Smooth muscle cell (in vitro differentiated cells): ENCODE measurements around the gene RNF43. TPM values are rescaled to one million over a fixed set of nuclear protein-coding genes. Genes with fewer than 3 reads are reported as not detected.

Experiments used
- DNase-seq: peaks from one replicate; lab custom pipeline; 2025; ENCODE audit not compliant: unreplicated experiment; lab: John Stamatoyannopoulos, UW
- H2AFZ ChIP-seq: fragments of 200-600 bp; sonication (generic); 2 replicates; pipeline ENCODE4 v1.6.0; 2016; ENCODE audit warnings: antibody characterized with exemption, low read depth, mild to moderate bottlenecking
- H3F3A ChIP-seq: fragments of 200-600 bp; sonication (generic); 2 replicates; pipeline ENCODE4 v1.6.0; 2017; ENCODE audit warnings: antibody characterized with exemption, low read depth
- H3K27ac ChIP-seq: fragments of 200-600 bp; sonication (generic); 2 replicates; pipeline ENCODE4 v1.5.1; 2016; ENCODE audit warnings: low read depth, mild to moderate bottlenecking
- H3K27me3 ChIP-seq: fragments of 200-600 bp; sonication (generic); 2 replicates; pipeline ENCODE4 v1.6.1; 2016; ENCODE audit warnings: low read depth, mild to moderate bottlenecking
- H3K36me3 ChIP-seq: fragments of 200-600 bp; sonication (generic); 2 replicates; pipeline ENCODE4 v1.5.1; 2016; ENCODE audit warnings: low read depth
- H3K4me1 ChIP-seq: fragments of 200-600 bp; sonication (generic); 2 replicates; pipeline ENCODE4 v1.5.1; 2016; ENCODE audit warnings: low read depth
- H3K4me2 ChIP-seq: fragments of 200-600 bp; sonication (generic); 2 replicates; pipeline ENCODE4 v1.6.0; 2016; ENCODE audit warnings: mild to moderate bottlenecking
- H3K4me3 ChIP-seq: fragments of 200-600 bp; sonication (generic); 2 replicates; pipeline ENCODE4 v1.5.1; 2016; ENCODE audit warnings: mild to moderate bottlenecking
- H3K79me2 ChIP-seq: fragments of 200-600 bp; sonication (generic); 2 replicates; pipeline ENCODE4 v1.6.0; 2016; ENCODE audit warnings: low read depth, mild to moderate bottlenecking
- H3K9ac ChIP-seq: fragments of 200-600 bp; sonication (generic); 2 replicates; pipeline ENCODE4 v1.6.0; 2016; ENCODE audit warnings: low read depth
- H3K9me3 ChIP-seq: fragments of 200-600 bp; sonication (generic); replicated peaks from 2 replicates; pipeline ENCODE4 v1.5.1; 2016; ENCODE audit warnings: low read depth
- H4K20me1 ChIP-seq: fragments of 200-600 bp; sonication (generic); 2 replicates; pipeline ENCODE4 v1.6.0; 2016; ENCODE audit warnings: low read depth
- CTCF ChIP-seq: fragments of 200-600 bp; sonication (generic); IDR thresholded peaks from 2 replicates; pipeline ENCODE4 v1.5.1; 2017; ENCODE audit warnings: borderline replicate concordance, mild to moderate bottlenecking, antibody characterized with exemption; ENCODE audit not compliant: insufficient read depth, poor library complexity, severe bottlenecking
- WGBS: methylation state at CpG from one replicate; pipeline ENCODE4 v1.1.7; 2016; ENCODE audit warnings: low lambda C conversion rate; 5-methylcytosine and 5-hydroxymethylcytosine counted together
- polyA plus RNA-seq: library from polyadenylated mRNA; unstranded; fragments of >200 nt; fragmentation: Nextera tagmentation; extraction: Ambion mirVana; gene quantifications from 2 replicates; pipeline ENCODE4 v1.2.1, GENCODE V29; 2016
- total RNA-seq: library from RNA; depleted of rRNA; stranded (reverse); fragments of >200 nt; gene quantifications from 2 replicates; pipeline ENCODE4 v1.2.3, GENCODE V29; 2014

Gene RNF43
- total and polyA plus RNA-seq, 2 experiments from 2014 or later = 0.17 to 3.8 TPM

GRCh38 chr17:58382108-58382871 is 35.0 kb downstream of the RNF43 start:
- Histone ChIP-seq H3K27me3 (no peaks in the 10 kb centered on the region), H3K4me1 (peaks cover 6% of the 10 kb centered on the region), H3K9ac (no peak overlapping the region), H3K4me2 (no peak overlapping the region), H3K36me3 (no peaks in the 10 kb centered on the region), H4K20me1 (no peaks in the 10 kb centered on the region), H2AFZ (no peak overlapping the region), H3K4me3 (no peak overlapping the region), H3K9me3 (no peaks in the 10 kb centered on the region), H3F3A (no peaks in the 10 kb centered on the region), H3K79me2 (no peaks in the 10 kb centered on the region), H3K27ac (no peak overlapping the region)
- WGBS = 64% methylated on average over 4 of the region's 4 CpGs
- DNase-seq = no peak
- TF ChIP-seq CTCF = no peak

- no peak for TF ChIP-seq CTCF
- H3K9me3 ChIP-seq = no peaks in the 10 kb centered on the region
- H3K4me3 ChIP-seq = no peak overlapping the region
- H3K79me2 ChIP-seq = no peaks in the 10 kb centered on the region
- no peak overlapping the region for H3K27ac ChIP-seq
- 64% methylated on average over 3 of the region's 3 CpGs for WGBS
- no peaks in the 10 kb centered on the region for H3K36me3 ChIP-seq
- DNase-seq = no peak
- no peaks in the 10 kb centered on the region for H3K27me3 ChIP-seq
- H4K20me1 ChIP-seq = no peaks in the 10 kb centered on the region
- H3K4me2 ChIP-seq = no peak overlapping the region
- no peak overlapping the region for H3K9ac ChIP-seq
- H2AFZ ChIP-seq = no peak overlapping the region
- no peaks in the 10 kb centered on the region for H3F3A ChIP-seq
- peaks cover 6% of the 10 kb centered on the region for H3K4me1 ChIP-seq
Measured at GRCh38 chr17:58381124-58382035, 36.0 kb downstream of the RNF43 start.

GRCh38 chr17:58380207-58381123 is 36.9 kb downstream of the RNF43 start:
- 84% methylated on average over 5 of the region's 5 CpGs for WGBS
- no peaks in the 10 kb centered on the region for H4K20me1 ChIP-seq
- no peaks in the 10 kb centered on the region for H3K79me2 ChIP-seq
- H2AFZ ChIP-seq = no peak overlapping the region
- no peak overlapping the region for H3K9ac ChIP-seq
- H3K4me2 ChIP-seq = no peak overlapping the region
- H3K27ac ChIP-seq = no peak overlapping the region
- no peaks in the 10 kb centered on the region for H3F3A ChIP-seq
- DNase-seq = no peak
- no peak overlapping the region for H3K4me3 ChIP-seq
- no peak for TF ChIP-seq CTCF
- no peaks in the 10 kb centered on the region for H3K9me3 ChIP-seq
- no peaks in the 10 kb centered on the region for H3K27me3 ChIP-seq
- peaks cover 6% of the 10 kb centered on the region for H3K4me1 ChIP-seq
- H3K36me3 ChIP-seq = no peaks in the 10 kb centered on the region
